Measurements from ENCODE around the gene SEMA3A.

- no peak for TF ChIP-seq CTCF (IDR thresholded peaks at IDR 0.05; ENCODE audit: poor library complexity, severe bottlenecking)
- TF ChIP-seq EP300 (conservative IDR thresholded peaks at IDR 0.05; ENCODE audit: poor library complexity, severe bottlenecking) = no peak
- TF ChIP-seq POLR2AphosphoS5 (IDR thresholded peaks at IDR 0.05) = no peak
- no peak for TF ChIP-seq SMC3 (conservative IDR thresholded peaks at IDR 0.05; ENCODE audit: poor library complexity)
- no peak for TF ChIP-seq EZH2 (IDR thresholded peaks at IDR 0.05; ENCODE audit: borderline replicate concordance, insufficient read depth, low read length, poor library complexity, severe bottlenecking)
- TF ChIP-seq REST (IDR thresholded peaks at IDR 0.05; ENCODE audit: borderline replicate concordance) = no peak
Measured at GRCh38 chr7:84136809-84137208, 57.8 kb downstream of the SEMA3A start.

Measured in neural cell (in vitro differentiated cells).